Measurements from ENCODE around the gene EFNA4.

The EFNA4 gene

DNA sequence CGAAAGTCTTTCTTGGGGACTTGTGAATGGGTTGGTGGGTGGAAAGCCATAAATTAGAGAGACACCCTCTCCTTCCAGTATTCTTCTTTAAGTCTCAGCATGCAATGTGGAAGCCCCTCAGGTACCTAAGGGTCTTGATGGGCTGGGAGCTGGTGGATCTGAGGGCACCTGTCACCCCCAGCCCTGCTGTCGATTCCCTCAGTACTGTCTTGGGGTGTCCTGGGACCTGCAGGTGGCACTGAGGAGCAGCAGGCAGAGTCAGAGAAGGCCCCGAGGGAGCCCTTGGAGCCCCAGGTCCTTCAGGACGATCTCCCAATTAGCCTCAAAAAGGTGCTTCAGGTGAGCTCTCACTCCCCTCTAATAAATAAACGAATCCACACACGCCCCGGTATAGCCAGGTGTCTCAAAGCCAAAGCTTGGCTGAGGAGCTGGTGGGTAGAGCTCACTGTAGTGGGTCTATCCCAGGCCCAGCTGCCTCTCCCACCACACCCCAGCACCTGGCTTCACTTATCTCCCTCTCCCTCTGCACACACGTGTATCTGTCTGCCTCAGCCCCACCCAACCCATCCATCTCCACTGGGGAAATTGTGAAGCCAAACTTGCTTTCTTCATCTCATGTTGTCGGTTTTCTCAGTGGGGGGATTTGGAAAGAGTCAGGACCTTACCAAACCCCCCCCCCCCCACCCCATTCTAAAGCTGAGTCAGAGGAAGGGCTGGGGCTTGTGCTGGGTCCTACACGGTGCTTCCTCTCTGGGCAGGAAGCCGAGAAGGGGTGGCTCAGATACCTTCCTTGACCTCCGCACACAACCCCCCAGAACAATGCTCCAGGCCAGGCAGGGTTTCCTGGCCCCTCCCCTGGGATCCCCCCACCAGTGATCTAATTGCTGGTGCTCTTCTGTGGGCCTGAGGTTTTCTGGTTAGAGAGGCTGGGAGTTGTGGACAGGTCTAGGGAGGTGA, 10.8 kb upstream of the EFNA4 start:
- DNase-seq, result peak; percentile 38

DNA sequence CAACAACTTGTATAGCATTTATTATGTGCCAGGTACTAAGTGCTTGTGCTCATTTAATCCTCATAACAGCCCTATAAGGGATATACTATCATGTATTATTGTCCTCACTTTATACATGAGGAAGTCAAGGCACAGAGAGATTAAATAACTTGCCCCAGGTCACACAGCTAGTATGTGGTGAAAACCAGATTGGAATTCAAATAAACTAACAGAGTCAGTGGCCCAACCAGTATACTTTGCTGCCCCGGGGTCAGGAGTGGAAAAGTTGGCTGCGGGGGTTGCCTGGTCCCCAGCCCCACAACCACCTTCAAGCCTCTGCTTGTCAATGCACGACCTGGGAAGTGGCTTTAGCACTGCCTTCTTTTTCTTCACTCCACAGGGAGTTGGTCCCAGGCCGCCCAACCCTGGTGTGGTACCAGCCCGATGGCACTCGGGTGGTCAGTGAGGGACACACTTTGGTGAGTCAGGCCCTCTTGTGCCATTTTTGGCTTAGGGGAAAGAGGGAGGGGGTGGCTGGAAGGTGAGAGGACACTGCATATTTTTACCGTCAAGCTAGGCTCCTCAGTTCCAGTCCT, 9.9 kb upstream of the EFNA4 start:
- no peak for DNase-seq

DNA sequence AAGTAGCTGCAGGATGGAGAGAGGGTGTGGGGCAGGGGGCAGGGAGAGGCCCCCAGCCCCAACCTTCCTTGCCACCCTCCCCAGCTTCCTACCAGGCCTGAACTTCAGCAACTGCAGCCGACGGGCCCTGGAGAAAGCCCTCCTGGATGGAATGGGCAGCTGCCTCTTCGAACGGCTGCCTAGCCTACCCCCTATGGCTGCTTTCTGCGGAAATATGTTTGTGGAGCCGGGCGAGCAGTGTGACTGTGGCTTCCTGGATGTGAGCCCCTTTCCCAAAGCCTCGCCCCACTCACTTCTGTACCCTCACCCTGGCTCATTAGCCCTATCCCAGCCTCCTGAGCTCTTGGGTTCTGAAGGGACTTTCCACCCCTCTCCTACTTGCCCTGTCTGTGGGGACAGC, 6.4 kb upstream of the EFNA4 start:
- no peak for DNase-seq

DNA sequence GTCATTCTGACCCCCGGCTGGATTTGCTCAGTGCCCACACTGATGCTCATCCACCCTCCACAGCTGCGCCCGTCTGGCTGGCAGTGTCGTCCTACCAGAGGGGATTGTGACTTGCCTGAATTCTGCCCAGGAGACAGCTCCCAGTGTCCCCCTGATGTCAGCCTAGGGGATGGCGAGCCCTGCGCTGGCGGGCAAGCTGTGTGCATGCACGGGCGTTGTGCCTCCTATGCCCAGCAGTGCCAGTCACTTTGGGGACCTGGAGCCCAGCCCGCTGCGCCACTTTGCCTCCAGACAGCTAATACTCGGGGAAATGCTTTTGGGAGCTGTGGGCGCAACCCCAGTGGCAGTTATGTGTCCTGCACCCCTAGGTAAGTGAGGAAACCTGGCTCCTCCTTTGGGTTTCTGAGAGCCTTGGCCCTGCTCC, 5.7 kb upstream of the EFNA4 start:
- DNase-seq, result no peak

DNA sequence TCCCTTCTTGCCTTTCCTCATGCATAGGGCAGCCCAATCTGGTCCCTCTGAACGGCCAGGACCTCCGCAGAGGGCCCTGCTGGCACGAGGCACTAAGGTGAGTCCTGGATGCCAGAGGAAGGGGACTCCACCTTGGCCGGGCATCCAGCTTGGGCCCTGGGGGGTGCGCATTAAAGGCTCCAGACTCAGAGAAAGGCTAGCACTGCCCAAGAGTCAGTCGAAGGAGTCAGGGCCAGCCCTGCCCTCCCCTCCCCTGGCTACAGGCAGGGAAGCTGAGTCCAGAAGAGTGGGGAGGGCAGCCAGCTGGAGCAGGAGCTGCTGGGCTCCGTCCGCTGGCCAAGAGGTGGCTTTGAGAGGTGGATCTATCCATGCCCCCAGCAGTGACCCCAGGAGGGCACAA, 2.8 kb upstream of the EFNA4 start:
- DNase-seq, result no peak

DNA sequence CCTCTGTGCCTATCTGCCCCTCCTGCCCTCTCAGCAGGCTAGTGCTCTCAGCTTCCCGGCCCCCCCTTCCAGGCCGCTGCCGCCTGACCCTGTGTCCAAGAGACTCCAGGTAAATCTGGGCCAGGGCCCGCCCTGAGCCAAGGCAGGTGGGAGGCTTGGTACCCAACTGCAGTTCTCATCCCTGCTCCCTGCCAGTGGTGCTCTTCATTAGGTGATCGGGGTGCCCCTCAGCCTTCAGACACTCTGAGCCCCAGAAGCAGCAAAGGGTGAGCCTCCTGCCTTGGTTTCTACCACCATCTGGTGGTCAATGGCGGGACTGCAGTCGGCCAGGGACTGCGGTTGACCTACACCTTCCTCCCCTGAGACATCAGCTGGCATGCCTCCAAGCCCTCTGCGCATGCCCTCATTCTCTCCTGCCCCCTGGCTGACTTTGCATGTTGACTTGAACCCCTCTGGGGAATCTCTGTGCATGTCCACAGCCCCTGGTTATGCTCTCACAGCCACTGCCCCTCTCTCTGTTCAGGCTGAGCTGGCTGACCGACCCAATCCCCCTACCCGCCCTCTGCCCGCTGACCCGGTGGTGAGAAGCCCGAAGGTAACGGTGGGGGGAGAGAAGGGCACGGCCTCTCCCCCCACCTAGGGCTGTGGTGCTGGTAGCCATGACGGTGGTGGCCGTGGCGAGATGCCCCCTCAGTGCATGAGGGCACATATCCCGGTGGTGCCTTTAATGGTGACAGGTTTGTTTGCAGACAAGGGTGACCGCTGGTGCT, 2.0 kb upstream of the EFNA4 start:
- peak; percentile 94 for DNase-seq

DNA sequence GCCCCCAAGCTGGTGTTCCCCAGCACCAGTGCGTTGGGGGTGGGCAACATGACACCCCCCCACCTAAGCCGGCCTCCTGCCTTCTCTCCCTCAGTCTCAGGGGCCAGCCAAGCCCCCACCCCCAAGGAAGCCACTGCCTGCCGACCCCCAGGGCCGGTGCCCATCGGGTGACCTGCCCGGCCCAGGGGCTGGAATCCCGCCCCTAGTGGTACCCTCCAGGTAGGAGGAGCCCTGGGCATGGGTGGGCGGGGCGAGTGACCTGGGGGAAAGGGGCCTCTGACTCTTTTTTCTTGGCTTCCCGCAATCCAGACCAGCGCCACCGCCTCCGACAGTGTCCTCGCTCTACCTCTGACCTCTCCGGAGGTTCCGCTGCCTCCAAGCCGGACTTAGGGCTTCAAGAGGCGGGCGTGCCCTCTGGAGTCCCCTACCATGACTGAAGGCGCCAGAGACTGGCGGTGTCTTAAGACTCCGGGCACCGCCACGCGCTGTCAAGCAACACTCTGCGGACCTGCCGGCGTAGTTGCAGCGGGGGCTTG, 1.3 kb upstream of the EFNA4 start:
- no peak for DNase-seq

DNA sequence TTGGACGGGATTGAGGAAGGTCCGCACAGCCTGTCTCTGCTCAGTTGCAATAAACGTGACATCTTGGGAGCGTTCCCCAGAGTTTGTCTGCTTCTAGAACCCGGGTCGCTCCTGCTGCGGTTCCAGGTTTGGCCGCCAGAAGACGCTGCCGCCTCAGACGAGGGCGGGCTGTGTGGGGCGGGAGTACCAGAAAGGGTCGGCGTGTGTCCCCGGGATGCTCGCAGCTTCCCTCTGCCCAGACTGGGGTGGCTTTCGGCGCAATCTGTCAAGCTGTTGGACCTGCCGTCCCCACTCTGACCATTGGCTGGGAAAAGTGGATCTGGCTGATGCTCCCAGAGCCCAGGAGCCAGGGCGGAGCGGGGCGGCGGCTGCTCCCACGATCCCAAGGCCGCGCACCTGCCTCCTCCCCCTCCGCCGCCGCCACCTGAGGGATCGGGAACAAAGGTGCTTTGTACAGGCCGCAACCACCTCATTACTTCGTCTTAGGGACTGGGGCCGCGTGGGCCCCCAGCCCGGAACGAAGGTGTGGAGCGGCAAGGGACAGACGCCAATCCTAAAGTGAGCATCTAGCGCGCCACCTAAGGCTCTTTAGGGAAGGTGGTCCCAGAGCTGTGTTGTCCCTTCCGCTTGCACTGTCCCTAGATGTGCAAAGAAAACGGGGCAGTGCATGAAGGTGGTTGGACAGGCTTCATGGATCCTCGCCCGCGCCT, 683 bp upstream of the EFNA4 start:
- peak; percentile 45 for DNase-seq

DNA sequence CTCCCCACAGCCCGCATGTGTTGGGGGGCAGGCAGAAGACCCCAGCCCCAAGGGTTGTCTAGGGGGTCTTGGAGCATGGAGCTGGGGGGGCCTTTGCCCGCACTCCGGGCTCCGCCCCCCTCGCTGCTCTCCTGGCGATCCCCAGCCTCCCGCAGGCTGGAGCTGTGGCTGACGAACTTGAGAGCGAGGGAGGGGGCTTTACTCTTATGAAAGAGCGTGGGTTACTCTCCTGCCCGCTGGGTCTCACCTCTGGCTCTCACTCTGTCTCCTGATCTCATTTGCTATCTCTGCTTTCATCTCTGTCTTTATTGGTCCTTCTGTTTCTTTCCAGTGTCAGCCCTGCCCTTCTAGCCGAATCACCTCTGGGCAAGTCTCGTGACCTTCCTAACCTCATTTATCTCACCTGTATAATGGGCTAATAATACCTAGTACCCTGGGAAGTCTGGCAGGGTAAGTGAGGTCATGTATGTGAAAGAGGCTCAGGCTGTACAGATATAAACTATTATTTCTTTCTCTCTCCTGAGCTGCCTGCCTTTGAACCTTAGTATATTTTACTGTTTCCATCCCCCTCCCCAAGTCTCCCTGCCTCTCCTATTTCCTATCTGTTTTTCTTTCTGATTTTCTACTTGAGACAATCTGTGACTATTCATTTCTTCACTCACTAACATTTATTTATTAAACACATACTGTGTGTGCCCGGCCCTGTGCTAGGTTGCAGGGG, 731 bp downstream of the EFNA4 start:
- DNase-seq, result no peak

DNA sequence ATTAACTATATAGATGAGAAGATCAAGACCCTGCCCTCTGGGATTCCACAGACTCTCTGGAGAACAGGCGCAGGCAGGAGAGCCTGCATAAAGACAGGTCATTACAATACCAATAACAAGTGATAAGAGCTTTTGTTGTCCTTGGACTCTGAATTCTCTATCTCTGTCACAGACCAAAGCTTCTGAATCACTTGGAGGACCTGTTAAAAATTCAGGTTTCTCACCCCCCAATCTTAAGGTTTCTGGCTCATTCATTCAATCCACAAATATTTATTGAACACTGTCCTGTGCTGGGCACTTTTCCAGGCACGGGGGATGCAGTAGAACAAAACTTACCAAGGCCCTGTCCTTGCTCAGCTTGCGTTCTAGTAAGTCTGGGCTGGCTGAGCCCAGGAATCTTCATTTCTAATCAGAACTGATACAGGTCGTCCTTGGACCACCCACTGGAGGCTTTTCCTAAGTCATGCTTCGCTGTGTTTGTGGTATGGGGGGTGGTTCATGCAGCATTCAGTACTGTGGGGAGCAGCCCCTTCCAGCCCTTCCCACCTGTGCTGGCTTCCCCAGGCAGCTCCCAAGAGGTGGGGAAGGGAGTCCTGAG, 1.4 kb downstream of the EFNA4 start:
- DNase-seq, result no peak

DNA sequence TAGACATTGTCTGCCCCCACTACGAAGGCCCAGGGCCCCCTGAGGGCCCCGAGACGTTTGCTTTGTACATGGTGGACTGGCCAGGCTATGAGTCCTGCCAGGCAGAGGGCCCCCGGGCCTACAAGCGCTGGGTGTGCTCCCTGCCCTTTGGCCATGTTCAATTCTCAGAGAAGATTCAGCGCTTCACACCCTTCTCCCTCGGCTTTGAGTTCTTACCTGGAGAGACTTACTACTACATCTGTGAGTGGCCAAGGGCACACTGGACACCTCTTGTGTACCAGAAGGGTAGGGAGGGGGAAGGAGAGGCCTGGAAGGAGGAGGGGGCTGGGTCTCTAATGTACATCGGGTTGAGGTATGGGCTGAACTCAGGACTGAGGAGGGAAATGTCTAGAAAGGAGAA, 3.2 kb downstream of the EFNA4 start:
- DNase-seq, result no peak

DNA sequence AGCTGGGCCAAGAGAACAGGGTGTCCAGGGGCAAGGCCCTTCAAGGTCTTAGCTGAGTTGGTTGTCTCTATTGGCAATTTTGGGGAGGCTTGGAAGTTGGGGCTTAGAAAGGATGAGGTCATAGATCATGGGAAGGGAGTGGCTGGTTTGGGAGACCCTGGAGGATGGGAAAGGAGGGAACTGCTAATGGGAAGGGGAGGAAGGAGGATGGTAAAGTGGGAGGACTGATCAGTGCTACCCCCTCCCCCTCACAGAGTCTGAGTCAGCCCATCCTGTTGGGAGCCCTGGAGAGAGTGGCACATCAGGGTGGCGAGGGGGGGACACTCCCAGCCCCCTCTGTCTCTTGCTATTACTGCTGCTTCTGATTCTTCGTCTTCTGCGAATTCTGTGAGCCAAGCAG, 5.1 kb downstream of the EFNA4 start:
- no peak for DNase-seq

DNA sequence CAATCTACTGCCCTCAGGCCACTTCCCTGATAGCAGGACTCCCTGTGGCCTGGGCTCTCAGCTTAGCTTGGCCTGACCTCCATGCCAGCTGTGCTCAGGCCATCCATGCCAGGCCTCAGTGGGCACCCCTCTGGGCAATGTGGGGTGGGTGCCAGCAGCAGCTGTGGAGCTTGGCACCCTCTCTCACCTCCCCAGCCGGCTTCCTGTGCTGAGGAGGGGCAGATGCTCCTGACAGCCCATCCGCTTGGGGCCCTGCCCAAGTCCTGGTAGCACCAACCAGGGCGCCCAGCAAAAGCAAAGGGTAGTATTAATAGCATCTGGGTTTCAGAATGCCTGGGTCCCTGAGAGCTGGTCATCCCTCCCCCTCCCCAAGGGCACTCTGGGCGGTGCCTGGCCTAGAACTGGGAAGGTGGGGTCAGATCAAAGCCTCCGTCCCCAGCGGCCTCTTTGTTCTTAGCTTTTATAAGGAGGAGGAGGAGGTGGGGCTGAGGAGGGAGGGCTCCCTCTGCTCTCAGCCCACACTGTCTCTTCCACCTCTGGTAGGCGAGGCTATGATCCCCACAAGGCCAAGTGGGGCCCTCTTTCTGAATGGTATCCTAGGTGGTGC, 6.1 kb downstream of the EFNA4 start:
- DNase-seq, result no peak

DNA sequence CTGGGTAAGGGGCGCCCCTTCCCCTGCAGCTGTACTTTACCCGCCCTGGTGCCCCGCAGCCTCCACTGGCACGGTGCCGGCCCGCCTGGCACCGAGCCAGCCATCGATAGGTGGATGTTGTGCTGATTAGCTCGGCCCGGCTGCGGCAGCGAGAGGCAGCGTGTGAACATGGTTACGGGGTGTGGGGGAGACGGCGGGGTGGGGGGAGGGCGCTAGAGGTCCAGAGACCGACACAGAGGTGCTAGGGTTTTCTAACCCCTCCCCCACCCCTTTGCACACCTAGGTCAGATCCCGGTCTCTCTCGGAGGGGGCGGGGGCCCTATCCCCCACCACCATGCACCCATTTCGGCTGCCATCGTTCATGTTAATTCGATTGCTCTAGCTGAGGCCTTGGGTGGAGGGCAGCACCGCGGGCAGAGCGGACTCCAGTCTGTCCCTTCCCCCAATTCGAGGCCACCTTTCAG, 6.7 kb downstream of the EFNA4 start:
- DNase-seq, result no peak

DNA sequence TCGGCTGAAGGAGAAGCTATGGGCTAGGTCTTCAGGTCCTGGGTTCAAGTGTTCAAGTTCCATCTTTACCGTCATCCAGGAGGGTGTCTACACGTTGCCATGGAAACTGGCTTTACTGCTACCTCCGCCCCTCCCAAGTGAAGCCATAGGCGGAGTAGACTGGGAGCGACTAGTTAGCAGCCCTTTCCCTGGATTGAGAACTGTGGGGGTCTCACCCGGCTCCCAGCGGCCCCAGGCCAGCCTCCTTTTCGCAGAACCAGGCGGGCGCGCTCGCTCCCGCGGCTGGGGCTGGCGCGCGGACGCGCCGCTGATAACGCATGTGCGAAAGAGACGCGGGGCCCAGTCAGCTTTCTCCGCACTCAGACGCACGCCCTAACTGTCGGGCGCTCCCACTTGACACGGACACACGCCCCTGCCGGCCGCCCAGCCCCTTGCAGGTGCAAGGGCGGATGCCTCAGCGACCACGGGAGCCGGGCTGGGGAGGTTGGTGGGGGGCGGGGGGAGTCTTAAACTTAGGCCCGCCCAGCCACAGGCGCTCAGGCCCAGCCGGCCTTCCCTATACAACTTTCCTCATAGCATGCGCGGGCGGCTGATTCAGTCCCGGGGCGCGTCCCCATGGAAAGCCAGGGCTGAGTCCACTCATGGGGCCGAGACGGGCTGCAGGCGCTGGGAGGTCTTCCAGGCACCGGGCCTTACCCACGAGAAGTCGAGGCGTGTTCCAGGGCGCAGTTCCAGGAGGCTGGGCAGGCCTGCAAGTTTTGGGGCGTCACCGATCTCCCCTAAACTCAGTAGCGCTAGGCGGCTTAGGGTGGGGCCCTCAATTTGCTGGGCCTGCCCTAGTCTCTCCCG, 7.4 kb downstream of the EFNA4 start:
- DNase-seq, result peak; percentile 33

DNA sequence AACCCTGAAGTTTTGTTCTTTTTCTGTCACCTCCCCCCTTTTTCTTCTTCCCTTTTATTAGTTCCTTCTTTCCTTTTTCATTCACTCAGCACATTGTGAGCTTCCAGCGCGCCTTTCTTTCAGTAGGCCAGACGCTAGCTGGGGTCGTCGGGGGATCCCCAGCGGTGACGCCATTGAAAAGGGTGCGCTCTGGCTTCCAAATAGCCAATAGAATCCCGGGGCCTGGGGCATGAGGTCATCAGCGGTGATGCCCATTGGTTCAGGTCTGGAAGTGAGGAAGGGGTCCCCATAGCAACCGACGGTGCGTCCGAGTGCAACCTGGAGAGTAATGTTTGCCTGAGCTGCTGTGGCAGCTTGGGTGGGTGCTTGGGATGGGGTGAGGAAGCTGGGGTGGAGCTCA, 8.2 kb downstream of the EFNA4 start:
- no peak for DNase-seq

DNA sequence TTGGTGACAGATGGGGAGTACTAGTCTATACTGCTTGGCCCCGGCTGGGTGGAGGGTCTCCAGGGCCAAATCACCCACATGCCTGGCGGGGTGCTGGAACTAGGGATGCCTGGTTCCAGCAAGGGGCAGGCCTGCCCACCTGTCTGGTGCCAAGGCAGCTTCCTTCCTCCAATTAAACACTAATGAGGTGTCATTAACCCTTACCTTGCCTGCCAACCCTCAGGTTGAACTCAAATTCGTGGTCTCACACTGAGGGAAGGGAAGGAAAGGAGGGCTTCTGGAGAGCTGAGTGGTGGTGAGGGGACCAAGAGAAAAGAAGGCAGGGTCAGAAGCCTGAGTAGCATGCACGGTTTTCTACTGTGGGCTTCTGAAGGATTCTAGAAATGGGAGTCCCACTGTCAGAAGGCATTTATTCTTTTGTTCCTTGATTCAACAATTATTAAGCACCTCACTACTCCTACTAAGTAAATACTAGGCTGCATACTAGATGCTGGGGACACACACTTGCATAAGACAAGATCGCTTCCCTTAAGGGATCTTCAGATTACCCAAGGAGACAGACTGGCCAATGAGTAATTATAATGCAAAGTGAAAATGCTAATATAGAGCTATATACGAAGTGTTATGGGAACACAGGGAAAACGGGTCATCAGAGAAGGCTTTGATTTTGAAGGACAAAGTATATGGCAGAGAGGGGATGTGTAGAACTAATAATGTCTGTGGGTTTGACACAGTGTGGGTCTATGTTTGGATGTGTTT, 9.2 kb downstream of the EFNA4 start:
- DNase-seq, result no peak

DNA sequence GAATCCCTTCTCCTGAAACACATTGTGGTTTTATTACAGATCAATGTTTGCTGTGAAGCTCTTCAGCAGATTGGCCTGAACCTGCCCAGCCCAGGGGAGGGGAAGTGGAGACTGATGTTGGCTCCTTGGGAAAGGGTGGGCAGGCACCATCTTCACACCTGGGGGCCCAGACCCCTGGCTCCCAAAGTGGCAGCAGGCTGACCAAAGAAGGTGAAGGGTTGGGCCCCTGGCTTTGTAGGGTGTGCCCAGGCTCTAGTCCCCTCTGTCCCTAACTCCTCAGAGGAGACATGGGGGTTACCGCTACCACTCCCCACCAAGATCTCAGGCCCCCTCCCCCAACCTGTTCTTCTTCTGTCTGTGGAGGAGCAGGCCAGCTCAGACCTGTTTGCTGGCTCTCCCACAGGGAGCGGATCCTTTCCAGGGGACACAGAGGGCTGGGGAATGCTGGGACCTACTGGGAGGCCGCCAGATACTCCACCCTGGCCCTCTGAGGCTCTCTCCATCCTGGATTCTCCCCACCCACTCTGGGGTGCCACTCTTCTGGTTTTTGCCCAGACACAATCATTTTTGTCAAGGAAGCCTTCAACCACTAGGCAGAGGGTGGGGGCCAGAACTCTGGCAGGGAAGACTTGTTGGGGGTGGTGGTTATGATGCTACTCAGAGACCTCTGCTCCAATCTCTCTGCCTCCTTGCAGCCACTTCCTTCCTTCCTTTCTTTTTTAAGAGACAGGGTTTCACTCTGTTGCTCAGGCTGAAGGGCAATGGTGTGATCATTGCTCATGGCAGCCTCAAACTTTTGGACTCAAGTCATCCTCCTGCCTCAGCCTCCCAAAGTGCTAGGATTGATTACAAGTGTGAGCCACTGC, 10.1 kb downstream of the EFNA4 start:
- no peak for DNase-seq

All from NCI-H2107 (cell line).